Endothelial cell of umbilical vein (primary cell): ENCODE data around the gene JPH3. TPM values are rescaled to one million over a fixed set of nuclear protein-coding genes. Genes with fewer than 3 reads are reported as not detected.

Source experiments
- BruUV-seq: library from RNA; stranded (reverse); fragments of 400-500 nt; replicated peaks from 2 replicates; lab custom pipeline; 2021; lab: Mats Ljungman, UMichigan
- CTCF ChIA-PET: fragments of 300-600, 350-600 bp; sonication (Branson Sonifier 250); formaldehyde crosslinking; loops from one replicate; lab custom pipeline; 2021; ENCODE audit warnings: antibody characterized with exemption, inconsistent platforms; lab: Charles Lee
- POLR2A ChIA-PET: fragments of 300-600, 350-600 bp; sonication (Branson Sonifier 250); formaldehyde crosslinking; loops from one replicate; lab custom pipeline; 2021; ENCODE audit warnings: antibody characterized with exemption, inconsistent platforms; lab: Charles Lee
- DNase-seq: peaks from one replicate; pipeline ENCODE4 v3.0.0-alpha.2; 2011; ENCODE audit warnings: low read depth, low spot score
- FAIRE-seq: peaks from 2 replicates; lab custom pipeline; 2011; peaks lifted over from hg19 to GRCh38; lab: Jason Lieb, UNC
- H2AFZ ChIP-seq: 2 replicates; pipeline ENCODE4 v1.6.0; 2012; ENCODE audit warnings: low read depth, low read length, control low read depth, inconsistent platforms
- H3K27ac ChIP-seq: 2 replicates; pipeline ENCODE4 v1.5.1; 2011; ENCODE audit warnings: low read depth, mild to moderate bottlenecking, control low read depth, low read length, moderate library complexity; ENCODE audit not compliant: insufficient read depth
- H3K27me3 ChIP-seq, 2 experiments: 2 replicates each; pipeline versions ENCODE4 v1.6.0 to v1.6.1; 2011; ENCODE audit warnings: low read length in 2 of 2, mixed read lengths in 1 of 2; ENCODE audit not compliant: control insufficient read depth in 2 of 2, insufficient read depth in 2 of 2
- H3K36me3 ChIP-seq, 2 experiments: 2 replicates in 1 of 2; 3 replicates in 1 of 2; pipeline ENCODE4 v1.5.1; 2011; ENCODE audit warnings: low read length in 2 of 2, mild to moderate bottlenecking in 1 of 2, moderate library complexity in 1 of 2; ENCODE audit not compliant: control insufficient read depth in 2 of 2, insufficient read depth in 2 of 2; ENCODE audit errors: extremely low read depth in 1 of 2
- H3K4me1 ChIP-seq: 3 replicates; pipeline ENCODE4 v1.5.1; 2011; ENCODE audit warnings: mild to moderate bottlenecking, low read length; ENCODE audit not compliant: control insufficient read depth, insufficient read depth; ENCODE audit errors: extremely low read depth
- H3K4me2 ChIP-seq: 2 replicates; pipeline ENCODE4 v1.6.1; 2011; ENCODE audit warnings: low read length, control low read depth, mixed read lengths; ENCODE audit not compliant: insufficient read depth
- H3K4me3 ChIP-seq, 3 experiments: fragments of 200-600 bp in 1 of 3; sonication (generic), shearing (Covaris generic) in 1 of 3; replicated peaks in 1 of 3; 2 replicates each; pipeline ENCODE4 v1.5.1; 2011 to 2016; ENCODE audit warnings: control low read depth in 3 of 3, low read length in 3 of 3, mild to moderate bottlenecking in 2 of 3, inconsistent platforms in 1 of 3, low read depth in 1 of 3, moderate library complexity in 1 of 3; ENCODE audit not compliant: insufficient read depth in 1 of 3
- H3K79me2 ChIP-seq: 2 replicates; pipeline ENCODE4 v1.6.0; 2012; ENCODE audit warnings: low read length, inconsistent platforms; ENCODE audit not compliant: control insufficient read depth, insufficient read depth
- H3K9ac ChIP-seq: replicated peaks from 2 replicates; pipeline ENCODE3; 2011; ENCODE audit warnings: low read length, control low read depth; ENCODE audit not compliant: insufficient read depth; ENCODE audit errors: extremely low read depth
- H3K9me1 ChIP-seq: replicated peaks from 3 replicates; pipeline ENCODE4 v1.6.0; 2011; ENCODE audit warnings: mild to moderate bottlenecking, low read length; ENCODE audit not compliant: control insufficient read depth, insufficient read depth; ENCODE audit errors: extremely low read depth
- H3K9me3 ChIP-seq: replicated peaks from 2 replicates; pipeline ENCODE4 v1.5.1; 2012; ENCODE audit warnings: low read length, inconsistent platforms; ENCODE audit not compliant: control insufficient read depth, insufficient read depth
- H4K20me1 ChIP-seq: replicated peaks from 2 replicates; pipeline ENCODE3; 2011; ENCODE audit warnings: mild to moderate bottlenecking, low read length; ENCODE audit not compliant: control insufficient read depth, insufficient read depth; ENCODE audit errors: extremely low read depth
- EZH2 ChIP-seq: IDR thresholded peaks from 2 replicates; pipeline ENCODE4 v1.6.1; 2012; ENCODE audit warnings: borderline replicate concordance, low read depth, mild to moderate bottlenecking, moderate library complexity, low read length, inconsistent platforms; ENCODE audit not compliant: severe bottlenecking
- FOS ChIP-seq: IDR thresholded peaks from 2 replicates; pipeline ENCODE4 v1.6.1; 2011; ENCODE audit warnings: mild to moderate bottlenecking, low read length, moderate library complexity, borderline replicate concordance; ENCODE audit not compliant: insufficient read depth
- GATA2 ChIP-seq: IDR thresholded peaks from 2 replicates; pipeline ENCODE4 v1.7.0; 2011; ENCODE audit warnings: low read depth, mild to moderate bottlenecking, moderate library complexity, mixed read lengths, low read length; ENCODE audit not compliant: insufficient read length, insufficient read depth
- JUN ChIP-seq: IDR thresholded peaks from 2 replicates; pipeline ENCODE4 v1.6.1; 2011; ENCODE audit warnings: borderline replicate concordance, low read depth; ENCODE audit not compliant: insufficient read length, insufficient read depth
- MYC ChIP-seq: IDR thresholded peaks from one replicate; pipeline ENCODE4 v1.6.1; 2011; ENCODE audit warnings: mild to moderate bottlenecking, low read depth, low read length
- POLR2A ChIP-seq: IDR thresholded peaks from 2 replicates; pipeline ENCODE4 v1.6.1; 2012; ENCODE audit warnings: low read depth, mild to moderate bottlenecking, control low read depth, low read length
- POLR2AphosphoS5 ChIP-seq: IDR thresholded peaks from 2 replicates; pipeline ENCODE4 v1.6.1; 2012; ENCODE audit warnings: low read depth, mild to moderate bottlenecking, control low read depth, low read length, moderate library complexity; ENCODE audit not compliant: insufficient read depth
- dilution Hi-C: fragments of 300-500 bp; cut with MboI; formaldehyde crosslinking; loops from one replicate; pipeline ENCODE4 v1.15.0; 2019; ENCODE audit warnings: low sequenced_read_pairs; ENCODE audit not compliant: extremely low pct_ligation_motif_present
- intact Hi-C: fragments of 100-400 bp; cut with micrococcal nuclease; formaldehyde crosslinking; loops from one replicate; pipeline ENCODE4 v1.10.0; 2022
- polyA plus RNA-seq, 4 experiments: library from polyadenylated mRNA; depleted of rRNA in 3 of 4; stranded (reverse) in 3 of 4; unstranded in 1 of 4; fragments of >200 nt; gene quantifications; 2 replicates each; pipeline versions ENCODE4 v1.2.1 to v1.2.3, GENCODE V29; 2011 to 2012; ENCODE audit warnings: missing spikeins in 1 of 4
- total RNA-seq: library from RNA; stranded (reverse); gene quantifications from 2 replicates; pipeline ENCODE4 v1.2.3, GENCODE V29; 2021
- TF ChIP-seq, protein P1 (sequence below), 2 donors: IDR thresholded peaks; 1 replicate in 1 of 2; 2 replicates in 1 of 2; pipeline ENCODE4 v1.5.1; 2011; ENCODE audit warnings: low read length in 2 of 2, mild to moderate bottlenecking in 2 of 2, moderate library complexity in 2 of 2, control low read depth in 1 of 2, inconsistent platforms in 1 of 2, low read depth in 1 of 2; ENCODE audit not compliant: insufficient read depth in 1 of 2; ENCODE audit errors: extremely low read depth in 1 of 2
- TF ChIP-seq, protein P2 (sequence below): IDR thresholded peaks from 2 replicates; pipeline ENCODE4 v1.6.1; 2011; ENCODE audit not compliant: insufficient read depth, insufficient read length

Gene JPH3
- total and polyA plus RNA-seq, 2 donors (not counting 3 experiments of a cell fraction or from before 2014, with no cell fraction given), result 0.22 to 0.30 TPM

DNA sequence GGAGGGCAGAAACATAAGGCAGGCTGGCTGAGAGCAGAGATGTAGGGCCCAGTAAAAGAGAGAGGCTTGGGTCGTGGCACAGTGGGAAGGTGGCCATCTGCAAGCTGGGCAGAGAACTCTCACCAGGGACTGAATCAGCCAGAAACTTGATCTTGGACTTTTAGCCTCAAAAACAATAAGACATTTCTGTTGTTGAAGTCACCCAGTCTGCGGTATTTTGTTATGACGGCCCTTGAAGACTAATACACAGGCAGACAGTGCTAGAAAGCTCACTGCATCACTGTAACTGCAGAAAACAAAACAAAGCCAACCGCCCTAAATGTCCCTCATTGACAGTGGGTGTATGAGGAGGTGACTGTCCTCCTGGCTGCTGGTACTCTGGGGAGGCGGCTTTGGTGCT lies 3.9 kb upstream of the JPH3 start:
- peaks cover 33 to 37% of the 10 kb centered on the region in 2 experiments for H3K27me3 ChIP-seq
- no peak for TF ChIP-seq FOS
- no peak for TF ChIP-seq POLR2A
- no peak for TF ChIP-seq POLR2AphosphoS5
- no peak for TF ChIP-seq JUN
- TF ChIP-seq, protein P1, sequence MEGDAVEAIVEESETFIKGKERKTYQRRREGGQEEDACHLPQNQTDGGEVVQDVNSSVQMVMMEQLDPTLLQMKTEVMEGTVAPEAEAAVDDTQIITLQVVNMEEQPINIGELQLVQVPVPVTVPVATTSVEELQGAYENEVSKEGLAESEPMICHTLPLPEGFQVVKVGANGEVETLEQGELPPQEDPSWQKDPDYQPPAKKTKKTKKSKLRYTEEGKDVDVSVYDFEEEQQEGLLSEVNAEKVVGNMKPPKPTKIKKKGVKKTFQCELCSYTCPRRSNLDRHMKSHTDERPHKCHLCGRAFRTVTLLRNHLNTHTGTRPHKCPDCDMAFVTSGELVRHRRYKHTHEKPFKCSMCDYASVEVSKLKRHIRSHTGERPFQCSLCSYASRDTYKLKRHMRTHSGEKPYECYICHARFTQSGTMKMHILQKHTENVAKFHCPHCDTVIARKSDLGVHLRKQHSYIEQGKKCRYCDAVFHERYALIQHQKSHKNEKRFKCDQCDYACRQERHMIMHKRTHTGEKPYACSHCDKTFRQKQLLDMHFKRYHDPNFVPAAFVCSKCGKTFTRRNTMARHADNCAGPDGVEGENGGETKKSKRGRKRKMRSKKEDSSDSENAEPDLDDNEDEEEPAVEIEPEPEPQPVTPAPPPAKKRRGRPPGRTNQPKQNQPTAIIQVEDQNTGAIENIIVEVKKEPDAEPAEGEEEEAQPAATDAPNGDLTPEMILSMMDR (IDR thresholded peaks at IDR 0.05; ENCODE audit: extremely low read depth in 1 of 2, insufficient read depth in 1 of 2, low read depth in 1 of 2, low read length in 2 of 2), result no peak
- no peak for TF ChIP-seq MYC
- no peak for TF ChIP-seq EZH2
- no peak for TF ChIP-seq GATA2
- TF ChIP-seq, protein P2, sequence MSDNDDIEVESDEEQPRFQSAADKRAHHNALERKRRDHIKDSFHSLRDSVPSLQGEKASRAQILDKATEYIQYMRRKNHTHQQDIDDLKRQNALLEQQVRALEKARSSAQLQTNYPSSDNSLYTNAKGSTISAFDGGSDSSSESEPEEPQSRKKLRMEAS, result no peak
- dilution Hi-C loops (no loop called here), intact Hi-C loops (no loop called here)
- no peaks in the 10 kb centered on the region for H3K4me1 ChIP-seq
- H3K4me2 ChIP-seq, result no peak overlapping the region
- BruUV-seq, result no TSS peak
- no peak overlapping the region for H3K9ac ChIP-seq
- no peak for DNase-seq
- H3K79me2 ChIP-seq, result no peaks in the 10 kb centered on the region
- H3K4me3 ChIP-seq, result no peak overlapping the region
- H3K9me1 ChIP-seq, result no peaks in the 10 kb centered on the region
- no peaks in the 10 kb centered on the region for H3K9me3 ChIP-seq
- ChIA-PET CTCF (no interaction called here), POLR2A (no interaction called here)
- H3K27ac ChIP-seq, result no peak overlapping the region
- H4K20me1 ChIP-seq, result no peaks in the 10 kb centered on the region
- FAIRE-seq, result no peak
- no peaks in the 10 kb centered on the region for H3K36me3 ChIP-seq
- H2AFZ ChIP-seq, result no peak overlapping the region
